Calu3 (cell line): Measurements from ENCODE around the gene C16orf96. TPM values are rescaled to one million over a fixed set of nuclear protein-coding genes. Genes with fewer than 3 reads are reported as not detected.

Experiments used
- BruUV-seq: library from RNA; stranded (reverse); fragments of 400-500 nt; replicated peaks from 2 replicates; lab custom pipeline; 2021; lab: Mats Ljungman, UMichigan
- CTCF ChIA-PET: fragments of 300-600 bp; sonication (Branson Sonifier 250); formaldehyde crosslinking; loops from one replicate; lab custom pipeline; 2022; ENCODE audit warnings: antibody characterized with exemption; lab: Charles Lee
- DNase-seq: peaks from one replicate; pipeline ENCODE4 v3.0.0; 2022
- H3K27ac Mint-ChIP-seq: one replicate; pipeline ENCODE4 v1.8.0; 2022; ENCODE audit warnings: mixed read lengths; ENCODE audit not compliant: unreplicated experiment
- H3K27me3 Mint-ChIP-seq: one replicate; pipeline ENCODE4 v1.8.0; 2022; ENCODE audit warnings: mixed read lengths; ENCODE audit not compliant: unreplicated experiment
- H3K36me3 Mint-ChIP-seq: one replicate; pipeline ENCODE4 v1.8.0; 2022; ENCODE audit warnings: mild to moderate bottlenecking, moderate library complexity, mixed read lengths; ENCODE audit not compliant: insufficient read depth, unreplicated experiment
- H3K4me1 Mint-ChIP-seq: one replicate; pipeline ENCODE4 v1.8.0; 2022; ENCODE audit warnings: mild to moderate bottlenecking, low read depth, mixed read lengths; ENCODE audit not compliant: unreplicated experiment
- H3K4me3 Mint-ChIP-seq: one replicate; pipeline ENCODE4 v1.8.0; 2022; ENCODE audit warnings: mild to moderate bottlenecking, low read depth, moderate library complexity, mixed read lengths; ENCODE audit not compliant: unreplicated experiment
- H3K9me3 Mint-ChIP-seq: one replicate; pipeline ENCODE4 v1.8.0; 2022; ENCODE audit warnings: low read depth, mixed read lengths; ENCODE audit not compliant: unreplicated experiment
- CTCF ChIP-seq: fragments of 200-600 bp; IDR thresholded peaks from one replicate; pipeline ENCODE4 v1.8.0; 2022; ENCODE audit warnings: antibody characterized with exemption; ENCODE audit not compliant: unreplicated experiment
- intact Hi-C: fragments of 100-400 bp; cut with micrococcal nuclease; formaldehyde crosslinking; loops from one replicate; pipeline ENCODE4 v1.10.0; 2022; ENCODE audit not compliant: unreplicated experiment
- total RNA-seq: library from RNA; stranded (reverse); gene quantifications from 2 replicates; pipeline ENCODE4 v1.2.3, GENCODE V29; 2022

Gene C16orf96
- total RNA-seq, 1 experiment from 2014 or later: not detected

DNA sequence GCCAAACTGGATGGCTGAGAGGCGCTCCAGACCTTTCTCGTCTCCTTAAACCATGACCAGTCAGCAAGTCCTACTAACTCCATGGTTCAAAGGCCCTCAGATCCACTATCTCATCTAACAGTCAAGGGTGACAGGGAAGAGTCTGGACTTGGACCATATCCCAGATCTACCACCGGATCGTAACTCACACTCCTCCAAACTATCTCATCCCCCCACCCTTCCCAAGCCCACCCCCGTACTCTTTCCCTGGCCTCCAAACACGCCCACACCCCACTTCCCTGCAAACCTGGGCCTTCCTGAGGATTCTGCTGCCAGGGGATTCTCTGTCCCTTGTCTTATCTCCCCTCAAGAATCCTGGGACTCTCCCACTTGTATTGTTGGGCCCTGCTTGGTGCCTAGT lies 22.6 kb upstream of the C16orf96 start:
- H3K27me3 Mint-ChIP-seq: peaks cover 21% of the 10 kb centered on the region
- no peaks in the 10 kb centered on the region for H3K9me3 Mint-ChIP-seq
- H3K36me3 Mint-ChIP-seq: peaks cover 10% of the 10 kb centered on the region
- intact Hi-C loops: no loop called here
- no peak for DNase-seq
- H3K27ac Mint-ChIP-seq: no peak overlapping the region
- CTCF ChIA-PET: no interaction called here
- no peaks in the 10 kb centered on the region for H3K4me1 Mint-ChIP-seq
- no TSS peak for BruUV-seq
- no peak for TF ChIP-seq CTCF
- no peak overlapping the region for H3K4me3 Mint-ChIP-seq

GRCh38 chr16:4534151-4534790 lies 21.9 kb upstream of the C16orf96 start:
- Mint-ChIP-seq H3K9me3 (no peaks in the 10 kb centered on the region), H3K4me3 (no peak overlapping the region), H3K27me3 (peaks cover 29% of the 10 kb centered on the region), H3K36me3 (peaks cover 18% of the 10 kb centered on the region), H3K27ac (no peak overlapping the region), H3K4me1 (no peaks in the 10 kb centered on the region)
- no peak for DNase-seq
- intact Hi-C loops: no loop called here
- CTCF ChIA-PET: no interaction called here
- no peak for TF ChIP-seq CTCF
- no TSS peak for BruUV-seq

DNA sequence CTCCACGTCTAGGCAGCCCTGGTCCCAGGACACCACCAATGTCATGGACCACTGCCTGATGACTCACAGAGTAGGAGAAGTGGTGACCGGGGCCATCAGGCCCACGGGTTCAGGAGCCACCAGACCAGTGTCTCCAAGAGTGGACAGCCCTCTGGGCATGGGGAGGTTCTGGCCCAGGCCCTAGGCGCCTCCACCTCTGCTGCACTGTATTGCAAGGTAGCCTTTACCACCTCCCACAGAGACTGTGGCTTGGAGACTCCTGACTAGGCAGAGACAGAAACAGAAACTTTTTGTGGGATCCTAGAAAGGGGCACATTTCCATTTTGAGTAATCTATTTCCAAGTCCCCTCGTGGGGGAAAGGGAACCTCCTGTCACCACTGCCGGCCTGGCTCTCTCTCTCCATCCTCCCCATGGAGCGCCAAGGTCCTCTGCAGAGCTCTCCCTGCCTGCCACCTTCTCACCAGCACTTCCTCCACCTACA lies 20.5 kb upstream of the C16orf96 start:
- TF ChIP-seq CTCF: no peak
- Mint-ChIP-seq H3K27ac (no peak overlapping the region), H3K36me3 (peaks cover 22% of the 10 kb centered on the region), H3K27me3 (peaks cover 35% of the 10 kb centered on the region), H3K4me1 (no peaks in the 10 kb centered on the region), H3K9me3 (peaks cover 4% of the 10 kb centered on the region), H3K4me3 (no peak overlapping the region)
- CTCF ChIA-PET: no interaction called here
- BruUV-seq: no TSS peak
- no peak for DNase-seq
- intact Hi-C loops: no loop called here

- no TSS peak for BruUV-seq
These were observed 19.6 kb upstream of the C16orf96 start for GRCh38 chr16:4536391-4537106.

More at GRCh38 chr16:4536391-4537106, 19.6 kb upstream of the C16orf96 start:
- CTCF ChIA-PET: interaction anchor here (0.7 kb wide), 1 partner anchor 12 kb away, joined by 4 read pairs; no protein-coding TSS in a partner anchor
- H3K4me3 Mint-ChIP-seq: peak overlapping the region; percentile 44
- H3K9me3 Mint-ChIP-seq: peaks cover 4% of the 10 kb centered on the region
- no peak overlapping the region for H3K27ac Mint-ChIP-seq
- intact Hi-C loops: no loop called here
- H3K4me1 Mint-ChIP-seq: no peaks in the 10 kb centered on the region
- no peak for TF ChIP-seq CTCF
- H3K36me3 Mint-ChIP-seq: peaks cover 22% of the 10 kb centered on the region
- peaks cover 41% of the 10 kb centered on the region for H3K27me3 Mint-ChIP-seq
- no peak for DNase-seq
